Activated T-cell treated with anti-CD3 and anti-CD28 coated beads, Interleukin-2, amount 50 U/mL, for 48 hours (primary cell): Measurements from ENCODE around the gene EGFL6.
"Not testable (repeated sequence)": the region's sequence is repeated elsewhere in the genome, so short reads cannot be mapped to it uniquely, and the experiment has no call there.

Experiments used
- DNase-seq, 2 experiments: peaks; one replicate each; pipeline ENCODE4 v3.0.0-alpha.2; 2020

Gene EGFL6

GRCh38 chrX:13597874-13598273 is 28.5 kb downstream of the EGFL6 start:
- no peak for DNase-seq

- no peak for DNase-seq
Observed at GRCh38 chrX:13598877-13599276, 29.5 kb downstream of the EGFL6 start.

DNA sequence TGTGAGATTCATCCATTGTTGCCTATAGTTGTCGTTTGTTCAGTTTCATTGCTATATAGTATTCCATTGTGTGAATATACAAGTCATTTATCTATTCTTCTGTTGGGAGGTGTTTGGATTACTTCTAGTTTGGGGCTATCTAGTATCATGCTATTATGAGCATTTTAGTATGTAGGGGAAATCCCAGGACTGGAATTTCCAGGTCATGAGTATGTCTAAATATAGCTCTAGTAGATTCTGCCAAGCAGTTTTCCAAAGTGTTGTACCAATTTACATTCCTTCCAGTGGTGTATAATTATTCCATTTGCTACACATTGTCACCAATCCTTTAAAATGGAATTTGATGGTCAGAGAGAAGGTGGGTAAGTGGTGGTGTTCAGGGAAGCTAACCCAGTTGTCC is 30.1 kb downstream of the EGFL6 start:
- no peak for DNase-seq

DNA sequence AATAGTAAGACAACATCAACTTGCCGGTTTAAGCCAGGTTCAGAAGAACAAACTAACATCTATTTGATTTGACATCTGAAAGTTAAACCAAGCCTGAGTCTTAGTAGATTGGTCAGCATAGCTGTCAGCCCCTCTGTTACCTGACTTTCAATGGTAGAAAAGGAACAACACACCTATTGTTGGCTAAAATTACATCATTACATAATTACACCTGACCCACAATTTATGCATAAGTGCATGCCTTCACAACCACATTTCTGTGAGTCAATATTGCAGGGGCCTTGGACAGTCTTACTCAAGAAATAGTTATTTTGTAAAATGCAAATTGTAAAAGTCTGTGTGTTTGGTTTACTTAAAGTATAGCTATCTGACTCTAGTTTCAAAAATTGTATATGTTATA is 36.2 kb downstream of the EGFL6 start:
- no peak for DNase-seq

DNA sequence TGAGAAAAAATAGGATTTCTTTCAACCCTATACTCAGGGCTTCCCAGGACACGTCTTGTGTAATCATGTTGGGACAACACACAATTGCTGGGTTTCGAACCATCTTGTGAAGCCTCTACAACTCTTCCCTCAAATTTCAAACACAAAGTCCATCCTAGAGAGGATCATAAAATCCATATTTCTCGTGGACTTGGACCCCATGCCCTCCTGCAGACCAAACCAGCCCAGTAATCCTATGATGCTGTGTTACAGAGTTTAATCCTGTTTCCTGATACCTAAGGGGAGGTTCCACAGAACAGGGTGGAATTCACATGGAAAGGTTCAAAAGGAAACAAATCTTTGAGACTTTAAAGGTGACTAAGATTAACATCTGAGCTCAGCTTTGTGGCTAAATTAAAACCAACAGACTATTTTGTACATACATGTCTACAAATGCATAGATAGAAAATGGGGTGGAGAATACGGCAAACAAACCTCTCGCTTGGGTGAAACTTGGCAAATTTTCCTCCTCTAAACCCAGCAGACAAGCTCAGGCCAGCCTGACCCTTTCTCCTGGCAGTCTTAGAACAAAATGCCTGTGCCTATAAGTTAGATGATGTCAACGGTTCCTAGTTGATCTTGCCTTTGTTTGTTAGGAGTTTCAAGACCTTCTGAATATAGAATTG is 38.1 kb downstream of the EGFL6 start:
- no peak for DNase-seq

- no peak for DNase-seq
Observed at GRCh38 chrX:13607996-13608365, 38.6 kb downstream of the EGFL6 start.

DNA sequence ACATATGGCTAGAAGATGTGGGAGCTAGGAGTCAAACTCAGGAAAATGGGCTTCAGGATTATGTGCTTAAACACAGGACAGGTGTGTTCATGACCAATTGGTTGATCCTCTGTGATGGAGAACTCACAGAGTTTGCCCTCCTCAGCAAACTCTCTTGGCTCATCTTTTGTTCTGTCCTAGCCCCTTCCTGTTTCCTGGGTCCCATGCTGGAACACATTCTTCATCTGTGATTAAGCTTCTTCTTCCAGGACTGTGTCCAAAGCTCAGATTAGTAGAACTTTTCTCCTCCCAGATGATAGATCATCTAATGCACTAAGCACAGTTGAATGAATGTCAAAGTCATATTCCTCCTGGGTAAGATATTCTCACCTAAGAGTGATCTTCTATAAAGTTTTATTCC is 44.8 kb downstream of the EGFL6 start:
- no peak for DNase-seq

DNA sequence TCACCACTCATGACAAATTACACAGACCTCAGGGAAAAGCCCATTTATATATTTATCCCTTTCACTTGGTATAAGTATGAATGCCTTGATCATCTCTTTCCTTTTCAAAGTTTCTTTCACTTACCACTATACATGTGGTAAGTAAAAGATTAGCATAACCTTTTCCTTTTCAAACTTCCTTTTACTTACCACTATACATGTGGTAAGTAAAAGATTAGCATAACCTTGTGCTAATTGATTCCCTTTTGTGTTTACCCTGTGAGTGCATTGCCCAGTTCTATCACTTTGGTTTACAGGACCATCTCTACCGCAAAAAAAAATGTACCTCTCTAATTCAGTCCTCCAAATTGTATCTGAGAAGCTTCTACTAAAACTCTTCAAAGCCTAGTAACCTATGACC is 50.8 kb downstream of the EGFL6 start:
- DNase-seq: no peak

GRCh38 chrX:13622401-13622964 is 53.1 kb downstream of the EGFL6 start:
- no peak for DNase-seq

GRCh38 chrX:13627306-13627705 is 57.9 kb downstream of the EGFL6 start:
- no peak for DNase-seq

GRCh38 chrX:13637224-13637623 is 67.8 kb downstream of the EGFL6 start:
- DNase-seq: not testable (repeated sequence)

- DNase-seq: no peak
Observed at GRCh38 chrX:13638021-13638420, 68.6 kb downstream of the EGFL6 start.

GRCh38 chrX:13638826-13639225 is 69.4 kb downstream of the EGFL6 start:
- DNase-seq: no peak

DNA sequence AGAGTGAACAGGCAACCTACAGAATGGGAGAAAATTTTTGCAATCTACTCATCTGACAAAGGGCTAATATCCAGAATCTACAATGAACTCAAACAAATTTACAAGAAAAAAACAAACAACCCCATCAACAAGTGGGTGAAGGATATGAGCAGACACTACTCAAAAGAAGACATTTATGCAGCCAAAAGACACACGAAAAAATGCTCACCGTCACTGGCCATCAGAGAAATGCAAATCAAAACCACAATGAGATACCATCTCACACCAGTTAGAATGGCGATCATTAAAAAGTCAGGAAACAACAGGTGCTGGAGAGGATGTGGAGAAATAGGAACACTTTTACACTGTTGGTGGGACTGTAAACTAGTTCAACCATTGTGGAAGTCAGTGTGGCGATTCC is 72.3 kb downstream of the EGFL6 start:
- not testable (repeated sequence) for DNase-seq

DNA sequence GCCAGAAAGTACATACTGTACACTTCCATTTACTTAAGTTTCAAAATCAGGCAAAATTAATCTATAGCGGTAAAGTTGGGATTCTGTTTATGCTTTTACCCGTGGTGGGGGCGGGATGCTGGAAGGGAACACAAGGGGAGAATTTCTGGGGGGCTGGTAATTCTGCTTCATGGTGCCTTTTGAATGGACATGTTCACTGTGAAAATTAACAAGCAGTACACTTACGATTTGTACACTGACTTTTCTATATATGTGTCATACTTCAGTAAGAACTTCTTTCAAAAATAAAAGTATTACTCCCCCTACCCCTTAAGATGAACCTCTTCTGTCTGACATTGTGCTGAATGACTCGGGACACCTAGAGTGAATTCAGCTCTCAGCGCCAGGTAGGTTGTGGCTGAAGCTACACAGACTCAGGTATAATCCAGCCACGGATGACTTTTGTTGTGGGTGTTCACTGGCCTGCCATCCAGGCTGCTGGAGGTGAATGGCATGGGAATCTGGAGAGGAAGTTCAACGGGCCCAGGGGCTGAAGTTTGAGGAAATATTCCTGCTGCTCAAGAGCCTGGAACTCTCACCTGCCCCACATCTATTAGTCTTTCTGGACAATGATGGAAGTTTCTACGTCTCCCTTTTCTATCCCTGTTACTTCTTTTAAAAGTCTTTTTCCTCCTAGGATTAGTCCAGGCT is 76.2 kb downstream of the EGFL6 start:
- DNase-seq: no peak

DNA sequence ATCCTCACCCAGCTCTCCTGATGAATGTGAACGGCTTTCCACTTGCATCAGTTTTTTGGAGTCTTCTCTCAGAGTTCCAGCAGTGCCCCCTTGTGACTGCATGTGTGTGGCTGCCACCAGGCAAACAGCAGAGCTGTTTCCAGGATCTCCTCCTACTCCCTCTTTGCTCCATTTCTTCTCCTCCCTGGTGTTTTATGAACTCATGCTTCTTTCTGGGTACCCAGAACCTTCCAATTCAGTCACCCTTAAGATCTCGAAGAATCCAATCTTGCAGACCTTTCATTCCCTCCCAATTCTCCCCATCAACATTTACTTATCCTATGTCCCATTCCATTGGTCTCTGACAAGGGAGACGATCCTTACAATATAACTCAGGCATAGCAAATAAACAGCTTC is 76.8 kb downstream of the EGFL6 start:
- DNase-seq: peak; percentile 52 to 56

DNA sequence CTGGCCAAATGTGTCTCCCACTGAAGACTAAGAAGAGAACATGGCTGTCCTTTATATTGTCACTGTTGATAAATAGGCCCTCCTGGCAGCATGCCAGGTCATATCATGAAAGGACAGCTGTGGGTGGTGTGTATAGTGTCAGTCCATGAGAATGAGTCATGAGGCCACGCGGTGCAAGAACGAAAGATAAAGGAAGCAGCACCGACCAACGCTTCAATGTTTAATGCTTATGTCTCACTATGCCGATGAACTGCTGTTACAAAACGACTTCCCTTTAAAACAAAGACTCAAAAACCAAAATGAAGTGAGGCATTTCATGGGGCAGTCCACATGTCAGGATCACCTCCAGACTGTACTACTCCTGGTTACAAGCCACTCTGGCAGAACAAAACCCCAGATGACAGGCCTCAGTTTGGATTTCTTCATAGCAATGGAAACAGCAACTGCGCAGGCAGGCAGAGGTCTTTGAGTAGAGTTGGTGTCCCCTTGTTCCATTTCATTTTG is 78.4 kb downstream of the EGFL6 start:
- DNase-seq: peak; percentile 63 to 67

GRCh38 chrX:13648336-13648735 is 78.9 kb downstream of the EGFL6 start:
- not testable (repeated sequence) for DNase-seq

GRCh38 chrX:13649838-13650237 is 80.4 kb downstream of the EGFL6 start:
- DNase-seq: no peak

DNA sequence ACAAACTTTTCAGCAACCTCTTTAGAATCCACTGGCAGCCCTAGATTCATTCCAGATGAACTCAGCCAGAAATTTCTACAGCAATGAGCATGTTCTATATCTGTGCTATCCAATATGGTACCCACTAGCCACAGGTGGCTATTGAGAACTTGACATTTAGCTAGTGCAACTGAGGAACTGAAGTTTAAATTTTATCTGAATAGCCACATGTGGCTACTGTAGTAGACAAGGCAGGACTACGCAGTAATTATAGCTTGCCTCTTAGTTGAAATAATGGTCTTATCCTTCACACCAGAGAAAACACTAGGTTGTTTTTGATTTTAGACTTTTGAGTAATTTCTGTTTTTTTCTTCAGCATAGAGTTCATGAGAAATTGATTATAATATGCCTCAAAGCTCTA is 80.9 kb downstream of the EGFL6 start:
- no peak for DNase-seq

GRCh38 chrX:13651150-13651549 is 81.7 kb downstream of the EGFL6 start:
- no peak for DNase-seq

DNA sequence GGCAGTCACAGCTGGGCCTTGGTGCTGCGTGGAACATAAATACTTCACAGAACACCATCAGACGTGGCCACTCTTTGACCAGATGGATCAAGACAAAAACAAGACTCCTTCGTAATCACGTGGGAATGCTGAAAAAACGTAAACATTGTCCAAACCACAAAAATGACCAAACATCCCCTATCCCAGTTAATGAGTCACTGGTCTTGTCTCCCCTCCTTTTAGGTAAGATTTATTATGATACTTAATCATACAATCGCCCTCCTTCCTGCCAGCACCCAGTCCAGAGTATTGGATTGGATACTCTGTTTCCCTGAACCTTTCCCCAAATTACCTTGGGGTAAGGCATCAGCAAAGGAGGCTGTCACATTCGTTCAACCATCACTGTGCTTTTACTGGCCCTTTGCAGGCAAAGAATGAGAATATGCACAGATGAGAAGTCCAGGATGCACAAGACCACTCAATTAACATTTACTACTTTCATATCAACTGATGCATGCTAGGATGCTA is 82.9 kb downstream of the EGFL6 start:
- no peak for DNase-seq

DNA sequence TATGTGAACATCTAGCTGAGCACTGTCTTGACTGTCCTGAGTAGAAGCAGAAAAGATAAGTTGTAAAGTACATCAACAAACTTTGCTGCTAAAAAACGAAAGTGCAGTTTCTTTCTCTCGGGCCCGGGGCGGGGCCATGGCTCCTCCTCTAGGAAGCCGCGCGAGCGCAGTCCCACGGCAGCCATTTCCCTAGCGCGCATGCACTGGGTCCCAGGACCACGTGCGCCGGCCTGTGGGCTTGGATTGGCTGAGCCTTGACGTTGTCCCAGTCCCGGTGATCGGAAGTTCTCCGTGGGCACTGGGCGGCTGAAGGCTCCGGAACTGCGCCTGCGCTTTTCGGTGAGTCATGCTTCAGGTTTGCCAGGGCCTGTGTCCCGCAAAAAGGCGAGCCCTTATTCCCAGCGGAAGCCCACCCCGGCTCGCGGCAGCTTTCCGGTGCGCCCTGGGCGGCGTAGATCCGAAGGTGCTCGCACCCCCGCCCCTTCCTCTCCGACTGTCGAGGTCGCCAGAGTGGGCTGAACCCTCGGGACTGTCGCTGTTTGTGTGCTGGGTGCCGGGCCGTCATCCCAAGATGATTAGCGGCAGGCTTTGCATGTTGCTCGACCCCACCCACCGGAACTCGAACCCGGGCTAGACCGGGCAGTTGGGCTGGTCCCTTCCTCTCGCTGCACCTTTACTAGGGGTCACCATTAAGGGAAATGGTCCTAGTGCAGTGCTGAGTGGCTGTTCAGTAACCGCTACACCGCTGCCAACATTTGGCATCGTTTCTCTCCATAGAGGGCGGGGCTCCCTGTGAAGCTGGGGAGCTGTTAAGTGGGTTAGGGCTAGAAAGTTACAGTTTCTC is 83.7 kb downstream of the EGFL6 start, which contains the start of gene TCEANC:
Gene TCEANC, plus strand, starts transcription at position 292 of the 844 bp plus-strand sequence. CDS start 9,368 bp downstream, outside the sequence.
- DNase-seq: peak; percentile 96 to 98
